HL-60 (cell line): Measurements from ENCODE around the gene PAX1.

Source experiments
- GABPA ChIP-seq: IDR thresholded peaks from 2 replicates; pipeline ENCODE4 v1.6.1; 2012; ENCODE audit warnings: low read depth
- POLR2AphosphoS5 ChIP-seq: IDR thresholded peaks from 2 replicates; pipeline ENCODE4 v1.6.1; 2012; ENCODE audit warnings: low read depth
- TF ChIP-seq, protein P1 (sequence below): IDR thresholded peaks from 2 replicates; pipeline ENCODE4 v1.6.1; 2012; ENCODE audit warnings: low read depth; ENCODE audit not compliant: insufficient replicate concordance
- TF ChIP-seq, protein P2 (sequence below): IDR thresholded peaks from one replicate; pipeline ENCODE4 v1.5.1; 2011; ENCODE audit warnings: low read length, control low read depth, inconsistent platforms; ENCODE audit not compliant: insufficient read depth

DNA sequence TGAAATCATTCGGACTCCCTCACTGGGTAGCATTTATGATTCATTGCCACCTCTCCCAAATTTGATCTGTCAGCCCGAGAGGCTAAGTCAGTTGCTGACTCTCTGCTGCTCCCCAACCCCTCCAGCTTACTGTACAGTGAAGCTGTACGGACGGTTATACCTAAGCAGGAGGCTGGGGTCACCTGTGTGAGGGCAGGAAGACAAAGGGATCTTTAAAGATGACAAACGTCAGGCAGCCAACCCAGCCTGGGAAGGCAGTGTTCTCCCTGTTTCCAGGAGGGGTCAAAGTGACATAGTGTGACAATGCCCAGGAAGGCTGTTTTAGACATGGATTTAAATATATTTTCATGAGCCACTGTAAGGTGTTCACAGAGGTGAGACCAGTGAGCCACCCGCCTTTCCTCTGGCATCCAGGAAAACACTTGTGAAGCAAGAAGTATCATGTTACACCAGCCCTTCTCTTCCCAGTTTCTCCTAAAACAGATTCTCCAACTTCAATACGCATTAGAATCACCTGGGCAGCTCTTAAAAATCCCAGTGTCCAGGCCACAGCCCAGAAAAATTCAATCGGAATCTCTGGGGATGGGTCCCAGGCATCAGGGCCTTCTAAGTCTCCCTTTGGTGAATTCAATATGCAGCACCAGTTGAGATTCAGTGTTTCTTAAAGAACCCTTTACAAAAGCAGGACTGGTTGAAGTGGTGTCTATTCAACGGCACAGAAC lies 6.8 kb upstream of the PAX1 start:
- TF ChIP-seq, protein P1, sequence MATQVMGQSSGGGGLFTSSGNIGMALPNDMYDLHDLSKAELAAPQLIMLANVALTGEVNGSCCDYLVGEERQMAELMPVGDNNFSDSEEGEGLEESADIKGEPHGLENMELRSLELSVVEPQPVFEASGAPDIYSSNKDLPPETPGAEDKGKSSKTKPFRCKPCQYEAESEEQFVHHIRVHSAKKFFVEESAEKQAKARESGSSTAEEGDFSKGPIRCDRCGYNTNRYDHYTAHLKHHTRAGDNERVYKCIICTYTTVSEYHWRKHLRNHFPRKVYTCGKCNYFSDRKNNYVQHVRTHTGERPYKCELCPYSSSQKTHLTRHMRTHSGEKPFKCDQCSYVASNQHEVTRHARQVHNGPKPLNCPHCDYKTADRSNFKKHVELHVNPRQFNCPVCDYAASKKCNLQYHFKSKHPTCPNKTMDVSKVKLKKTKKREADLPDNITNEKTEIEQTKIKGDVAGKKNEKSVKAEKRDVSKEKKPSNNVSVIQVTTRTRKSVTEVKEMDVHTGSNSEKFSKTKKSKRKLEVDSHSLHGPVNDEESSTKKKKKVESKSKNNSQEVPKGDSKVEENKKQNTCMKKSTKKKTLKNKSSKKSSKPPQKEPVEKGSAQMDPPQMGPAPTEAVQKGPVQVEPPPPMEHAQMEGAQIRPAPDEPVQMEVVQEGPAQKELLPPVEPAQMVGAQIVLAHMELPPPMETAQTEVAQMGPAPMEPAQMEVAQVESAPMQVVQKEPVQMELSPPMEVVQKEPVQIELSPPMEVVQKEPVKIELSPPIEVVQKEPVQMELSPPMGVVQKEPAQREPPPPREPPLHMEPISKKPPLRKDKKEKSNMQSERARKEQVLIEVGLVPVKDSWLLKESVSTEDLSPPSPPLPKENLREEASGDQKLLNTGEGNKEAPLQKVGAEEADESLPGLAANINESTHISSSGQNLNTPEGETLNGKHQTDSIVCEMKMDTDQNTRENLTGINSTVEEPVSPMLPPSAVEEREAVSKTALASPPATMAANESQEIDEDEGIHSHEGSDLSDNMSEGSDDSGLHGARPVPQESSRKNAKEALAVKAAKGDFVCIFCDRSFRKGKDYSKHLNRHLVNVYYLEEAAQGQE, result no peak
- TF ChIP-seq POLR2AphosphoS5, result no peak
- TF ChIP-seq, protein P2, sequence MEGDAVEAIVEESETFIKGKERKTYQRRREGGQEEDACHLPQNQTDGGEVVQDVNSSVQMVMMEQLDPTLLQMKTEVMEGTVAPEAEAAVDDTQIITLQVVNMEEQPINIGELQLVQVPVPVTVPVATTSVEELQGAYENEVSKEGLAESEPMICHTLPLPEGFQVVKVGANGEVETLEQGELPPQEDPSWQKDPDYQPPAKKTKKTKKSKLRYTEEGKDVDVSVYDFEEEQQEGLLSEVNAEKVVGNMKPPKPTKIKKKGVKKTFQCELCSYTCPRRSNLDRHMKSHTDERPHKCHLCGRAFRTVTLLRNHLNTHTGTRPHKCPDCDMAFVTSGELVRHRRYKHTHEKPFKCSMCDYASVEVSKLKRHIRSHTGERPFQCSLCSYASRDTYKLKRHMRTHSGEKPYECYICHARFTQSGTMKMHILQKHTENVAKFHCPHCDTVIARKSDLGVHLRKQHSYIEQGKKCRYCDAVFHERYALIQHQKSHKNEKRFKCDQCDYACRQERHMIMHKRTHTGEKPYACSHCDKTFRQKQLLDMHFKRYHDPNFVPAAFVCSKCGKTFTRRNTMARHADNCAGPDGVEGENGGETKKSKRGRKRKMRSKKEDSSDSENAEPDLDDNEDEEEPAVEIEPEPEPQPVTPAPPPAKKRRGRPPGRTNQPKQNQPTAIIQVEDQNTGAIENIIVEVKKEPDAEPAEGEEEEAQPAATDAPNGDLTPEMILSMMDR, result no peak
- TF ChIP-seq GABPA, result no peak
